HG03175 (cell line): ENCODE data around the gene ZNF681.
"Not testable (repeated sequence)": the region's sequence is repeated elsewhere in the genome, so short reads cannot be mapped to it uniquely, and the experiment has no call there.

Source experiments
- ATAC-seq: cut with Tn5 transposase; IDR thresholded peaks from one replicate; pipeline ENCODE4 v1.9.1; 2021; ENCODE audit warnings: mild to moderate bottlenecking, moderate library complexity; ENCODE audit not compliant: unreplicated experiment

ZNF681 gene

DNA sequence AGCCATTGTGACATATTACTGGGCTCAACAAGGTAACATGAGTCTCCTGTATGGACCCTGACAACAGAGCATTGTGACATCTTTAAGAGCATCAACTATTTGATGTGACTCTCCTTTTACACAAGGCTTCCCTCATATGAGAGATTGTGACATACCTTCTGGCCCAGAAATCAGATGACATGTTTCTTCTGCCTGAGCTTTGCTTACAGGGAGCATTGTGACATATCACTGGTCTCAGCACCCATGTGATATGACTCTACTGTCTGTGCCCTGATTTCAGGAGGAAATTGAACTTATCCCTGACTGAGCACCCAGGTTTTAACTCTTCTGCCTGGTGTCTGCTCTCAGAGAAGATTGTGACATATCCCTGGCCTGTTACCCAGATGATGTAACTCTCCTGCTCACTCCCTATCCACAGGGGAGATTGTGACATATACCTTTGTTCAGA, 15.9 kb upstream of the ZNF681 start:
- no peak for ATAC-seq

DNA sequence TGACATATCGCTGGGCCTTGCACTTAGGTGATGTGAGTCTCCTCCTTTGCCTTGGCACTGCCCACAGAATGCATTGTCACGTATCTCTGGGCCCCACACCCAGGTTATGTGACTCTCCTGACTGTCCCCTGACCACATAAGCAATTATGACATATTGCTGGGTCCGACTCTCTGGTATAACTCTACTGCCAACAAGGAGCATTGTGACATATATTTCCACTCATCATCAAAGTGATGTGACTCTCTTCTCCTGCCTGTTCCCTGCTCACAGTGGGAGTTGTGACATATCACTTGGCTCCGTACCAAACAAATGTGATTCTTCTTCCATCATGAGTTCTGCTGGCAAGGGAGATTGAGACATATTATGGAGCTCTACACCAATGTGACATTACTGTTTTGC, 15.4 kb upstream of the ZNF681 start:
- no peak for ATAC-seq

DNA sequence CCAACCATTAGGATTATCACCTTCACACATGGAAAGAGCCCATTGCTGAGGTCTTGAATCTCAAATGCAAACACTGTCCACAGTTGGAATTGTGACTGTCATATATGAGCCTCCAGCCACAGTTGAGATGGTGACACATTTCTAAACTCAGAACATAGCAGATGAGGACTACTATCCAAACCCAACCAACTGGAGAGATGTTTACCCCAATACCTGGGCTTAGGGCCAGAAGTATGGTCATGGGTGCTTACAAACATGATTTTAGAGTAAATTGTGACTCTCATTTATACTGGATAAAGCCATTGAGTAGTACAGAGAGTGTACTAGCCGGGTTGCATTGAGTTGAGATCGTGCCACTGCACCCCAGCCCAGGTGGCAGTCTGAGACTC, 14.0 kb upstream of the ZNF681 start:
- ATAC-seq = no peak

DNA sequence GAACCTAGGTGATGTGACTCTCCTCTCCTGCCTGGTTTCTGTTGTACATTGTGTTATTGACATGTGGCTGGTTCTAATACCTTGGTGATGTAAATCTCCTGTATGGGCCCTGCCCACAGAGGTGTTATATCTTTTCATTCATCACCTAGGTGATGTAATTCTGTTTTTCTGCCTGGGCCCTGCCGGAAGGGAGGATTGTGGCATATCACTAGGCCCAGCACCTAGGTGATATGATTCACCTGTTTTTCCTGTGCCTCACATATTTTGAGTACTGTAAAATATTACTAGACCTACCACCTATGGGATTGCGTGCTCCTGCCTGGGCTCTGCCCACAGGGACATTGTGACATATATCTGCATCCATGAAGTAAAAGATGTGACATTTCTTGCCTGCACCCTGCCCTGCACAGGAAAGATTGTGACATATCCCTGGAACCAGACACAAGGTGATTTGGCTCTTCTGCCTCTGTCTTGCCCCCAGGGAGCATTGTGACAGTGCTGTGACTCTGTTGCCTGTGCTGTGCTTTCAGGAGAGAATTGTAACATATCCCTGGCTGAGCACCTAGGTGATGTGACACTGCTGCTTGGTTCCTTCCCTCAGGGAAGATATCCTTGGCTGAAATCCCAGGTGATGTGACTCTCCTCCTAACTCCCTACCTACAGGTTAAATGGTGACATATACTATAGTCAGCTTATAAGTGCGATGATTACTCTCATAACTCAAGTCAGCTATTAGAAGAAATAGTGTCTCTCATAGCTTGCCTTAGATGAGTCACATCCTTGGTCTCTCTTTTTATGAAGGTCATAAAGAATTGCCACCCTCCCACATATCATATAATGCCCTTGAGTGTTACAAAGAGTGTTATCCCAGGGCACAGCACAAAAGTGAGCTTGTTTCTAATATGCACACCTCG, 13.3 kb upstream of the ZNF681 start:
- ATAC-seq = no peak

DNA sequence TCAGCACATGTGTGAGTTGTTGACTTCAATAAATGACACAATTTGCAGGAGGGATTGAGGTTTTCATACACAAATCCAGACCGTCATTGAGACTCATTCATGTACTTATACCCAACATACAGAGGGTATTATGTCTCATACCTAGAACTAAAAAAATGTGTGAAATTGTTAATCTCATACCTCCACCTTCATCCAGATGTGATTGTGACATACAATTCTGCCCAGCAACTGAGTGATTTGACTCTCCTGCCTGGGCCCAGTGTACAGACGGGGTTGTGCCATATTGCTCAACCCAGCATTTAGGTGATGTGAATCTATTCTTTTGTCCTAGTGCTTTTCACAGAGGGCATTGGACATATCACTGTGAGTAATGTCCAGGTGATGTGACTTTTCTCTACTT, 12.6 kb upstream of the ZNF681 start:
- no peak for ATAC-seq

DNA sequence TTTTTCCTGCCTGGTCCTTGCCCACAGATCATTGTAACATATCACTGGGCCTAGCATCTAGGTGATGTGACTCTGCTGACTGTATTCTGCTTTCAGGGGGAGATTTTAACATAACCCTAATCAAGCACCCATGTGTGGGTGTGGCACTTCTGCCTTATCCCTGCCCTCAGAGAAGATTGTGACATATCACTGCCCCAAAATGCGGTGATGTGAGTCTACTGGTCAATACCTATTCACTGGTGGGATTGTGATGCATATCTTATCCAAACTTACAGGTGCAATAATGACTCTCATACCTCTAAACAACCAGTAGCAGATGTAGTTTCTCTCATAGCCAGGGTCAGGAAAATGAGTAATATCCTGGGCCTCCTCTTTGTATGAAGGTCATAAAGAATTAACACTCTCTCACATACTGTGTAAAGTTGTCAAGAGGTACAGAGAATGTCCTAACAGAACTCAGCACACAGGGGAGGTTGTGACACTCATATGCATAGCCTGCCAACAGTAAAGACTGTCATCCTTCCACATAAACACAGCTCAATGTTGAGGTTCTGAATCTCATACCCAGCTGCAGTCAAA, 12.1 kb upstream of the ZNF681 start:
- no peak for ATAC-seq

DNA sequence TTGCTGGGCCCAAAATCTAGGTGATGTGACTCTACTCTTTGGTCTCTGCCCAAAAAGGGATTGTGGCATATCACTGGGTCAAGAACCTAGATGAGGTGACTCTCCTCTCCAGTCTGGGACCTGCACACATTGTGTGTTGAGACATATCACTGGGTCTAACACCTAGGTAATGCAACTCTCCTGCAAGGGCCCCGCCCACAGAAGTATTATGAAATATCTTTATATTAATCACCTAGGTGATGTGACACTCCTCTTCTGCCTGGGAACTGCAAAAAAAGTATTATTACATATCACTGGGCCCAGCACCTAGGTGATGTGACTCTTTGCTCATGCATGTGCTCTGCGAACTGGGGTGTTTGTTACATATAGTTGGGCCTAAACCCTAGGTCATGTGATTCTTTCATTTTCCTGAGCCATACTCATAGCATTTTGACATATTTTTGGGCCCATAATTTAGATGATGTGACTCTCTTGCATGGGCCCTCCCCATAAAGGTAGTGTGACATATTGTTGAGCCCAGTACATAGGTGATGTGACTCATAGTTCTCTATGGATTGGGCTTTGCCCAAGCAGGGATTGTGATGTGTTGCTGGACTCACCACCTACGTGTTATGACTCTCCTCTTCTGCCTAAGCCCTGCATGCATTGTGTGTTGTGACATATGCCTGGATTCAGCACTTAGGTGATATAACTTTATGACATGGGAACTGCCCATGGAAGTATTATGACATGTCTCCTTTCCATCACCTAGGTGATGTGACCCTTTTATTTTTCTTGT, 11.2 kb upstream of the ZNF681 start:
- ATAC-seq = no peak

DNA sequence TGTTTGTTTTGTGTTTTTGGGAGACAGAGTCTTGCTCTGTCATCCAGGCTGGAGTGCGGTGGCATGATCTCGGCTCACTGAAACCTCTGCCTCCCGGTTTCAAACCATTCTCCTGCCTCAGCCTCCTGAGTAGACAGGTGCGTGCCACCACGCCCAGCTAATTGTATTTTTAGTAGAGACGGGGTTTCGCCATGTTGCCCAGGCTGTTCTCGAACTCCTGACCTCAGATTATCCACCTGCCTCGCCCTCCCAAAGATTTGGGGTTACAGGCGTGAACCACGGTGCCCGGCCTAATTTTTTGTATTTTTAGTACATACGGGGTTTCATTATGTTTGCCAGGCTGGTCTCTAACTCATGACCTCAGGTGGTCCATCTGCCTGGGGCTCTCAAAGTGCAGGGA, 8.3 kb upstream of the ZNF681 start:
- no peak for ATAC-seq

DNA sequence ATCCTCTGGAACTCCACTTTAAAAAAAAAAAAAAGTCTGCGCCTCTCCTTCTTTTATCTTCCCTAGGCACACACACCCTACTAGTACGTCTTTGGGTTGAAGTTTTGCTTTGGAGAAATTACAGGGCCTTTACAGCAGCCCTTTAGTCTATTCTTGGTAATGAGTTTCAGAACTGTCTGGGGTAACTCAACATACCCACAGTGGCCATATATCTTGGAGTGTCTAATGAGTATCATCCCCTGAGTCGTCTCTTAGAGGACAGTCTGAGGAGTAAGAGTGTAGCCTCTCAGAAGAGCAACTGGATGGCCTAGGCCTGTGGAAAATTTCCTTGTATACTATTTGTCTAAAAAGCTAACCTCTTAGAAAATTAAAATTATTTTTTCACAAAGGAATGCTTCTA, 6.1 kb upstream of the ZNF681 start:
- no peak for ATAC-seq

DNA sequence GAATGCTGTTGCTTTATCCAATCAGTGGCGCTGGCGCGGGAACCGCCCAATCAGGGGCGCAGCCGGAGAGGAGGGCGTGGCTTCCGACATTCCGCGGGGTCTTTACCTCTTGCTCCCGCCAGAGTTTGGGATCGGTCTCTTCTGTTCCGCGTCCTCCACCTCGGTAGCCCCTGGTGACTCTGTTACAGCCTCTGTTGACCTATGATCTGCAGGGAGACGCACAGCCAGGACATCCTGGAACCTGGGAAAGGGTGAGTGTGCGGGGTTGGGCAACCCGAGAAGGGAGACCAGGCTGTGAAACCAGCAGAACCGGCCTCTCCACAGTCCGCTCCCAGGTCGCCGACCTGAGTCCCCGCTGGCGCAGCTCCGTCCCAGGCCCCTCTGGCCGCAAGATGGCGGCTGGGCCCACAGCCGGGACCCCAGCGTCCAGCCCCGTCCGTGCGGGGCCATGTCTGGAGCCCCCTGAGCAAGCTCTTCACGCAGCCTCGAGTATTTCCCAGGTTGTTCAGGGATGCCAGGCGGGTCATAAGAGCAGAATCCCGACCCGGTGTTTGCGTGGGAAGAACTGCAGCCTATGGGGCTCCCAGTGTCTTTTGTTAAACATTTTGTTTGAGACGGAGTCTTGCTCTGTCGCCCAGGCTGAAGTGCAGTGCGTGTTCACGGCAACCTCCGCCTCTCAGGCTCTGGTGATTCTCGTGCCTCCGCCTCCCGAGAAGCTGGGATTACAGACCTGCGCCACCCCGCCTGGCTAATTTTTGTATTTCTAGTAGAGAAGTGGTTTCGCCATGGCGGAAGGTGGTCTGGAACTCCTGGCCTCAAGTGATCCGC, 4.4 kb upstream of the ZNF681 start:
- peak; percentile 66 for ATAC-seq

DNA sequence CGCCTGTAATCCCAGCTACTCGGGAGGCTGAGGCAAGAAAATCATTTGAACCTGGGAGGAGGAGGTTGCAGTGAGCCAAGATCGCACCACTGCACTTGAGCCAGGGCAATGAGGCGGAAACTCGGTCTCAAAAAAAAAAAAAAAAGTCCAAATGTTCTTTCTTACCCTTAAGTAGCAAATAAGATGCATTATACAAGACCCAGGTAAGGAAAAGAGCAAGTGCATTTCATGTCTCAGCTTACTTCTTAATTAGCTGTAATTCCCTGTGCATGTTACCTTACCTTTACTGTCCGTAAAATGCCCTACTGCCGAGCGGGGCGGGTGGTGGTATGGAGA, 3.8 kb upstream of the ZNF681 start:
- no peak for ATAC-seq

DNA sequence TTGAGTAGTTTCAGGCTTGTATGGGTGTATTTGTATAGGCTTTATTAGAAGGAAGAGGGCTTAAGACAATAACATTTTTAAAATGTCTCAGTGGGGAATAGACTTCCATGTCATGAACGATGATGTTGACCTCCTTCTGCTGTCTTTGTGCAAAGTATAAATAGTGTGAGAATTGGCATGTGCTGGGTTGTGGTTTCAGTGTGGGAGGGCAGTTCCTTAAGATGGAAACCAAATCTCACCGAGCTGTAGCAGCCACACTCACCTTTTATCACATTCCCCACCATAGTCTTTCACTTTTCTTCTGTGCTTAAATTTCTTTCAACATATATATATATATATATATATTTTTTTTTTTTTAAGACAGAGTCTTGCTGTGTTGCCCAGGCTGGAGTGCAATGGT, 1.6 kb upstream of the ZNF681 start:
- not testable (repeated sequence) for ATAC-seq

DNA sequence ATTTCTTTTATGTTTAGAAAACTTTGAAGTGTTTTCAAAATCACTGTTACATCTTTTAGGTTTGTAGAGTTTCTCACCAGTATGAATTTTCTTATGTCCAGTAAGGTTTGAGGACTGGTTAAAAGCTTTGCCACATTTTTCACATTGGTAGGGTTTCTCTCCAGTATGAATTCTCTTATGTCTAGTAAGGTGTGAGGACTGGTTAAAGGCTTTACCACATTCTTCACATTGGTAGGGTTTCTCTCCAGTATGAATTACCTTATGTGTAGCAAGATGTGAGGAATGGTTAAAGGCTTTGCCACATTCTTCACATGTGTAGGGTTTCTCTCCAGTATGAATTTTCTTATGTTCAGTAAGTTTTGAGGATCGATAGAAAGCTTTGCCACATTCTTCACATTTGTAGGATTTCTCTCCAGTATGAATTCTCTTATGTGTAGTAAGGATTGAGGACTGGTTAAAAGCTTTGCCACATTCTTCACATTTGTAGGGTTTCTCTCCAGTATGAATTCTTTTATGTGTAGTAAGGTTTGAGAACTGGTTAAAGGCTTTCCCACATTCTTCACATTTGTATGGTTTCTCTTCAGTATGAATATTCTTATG, 15.0 kb downstream of the ZNF681 start:
- ATAC-seq = not testable (repeated sequence)

DNA sequence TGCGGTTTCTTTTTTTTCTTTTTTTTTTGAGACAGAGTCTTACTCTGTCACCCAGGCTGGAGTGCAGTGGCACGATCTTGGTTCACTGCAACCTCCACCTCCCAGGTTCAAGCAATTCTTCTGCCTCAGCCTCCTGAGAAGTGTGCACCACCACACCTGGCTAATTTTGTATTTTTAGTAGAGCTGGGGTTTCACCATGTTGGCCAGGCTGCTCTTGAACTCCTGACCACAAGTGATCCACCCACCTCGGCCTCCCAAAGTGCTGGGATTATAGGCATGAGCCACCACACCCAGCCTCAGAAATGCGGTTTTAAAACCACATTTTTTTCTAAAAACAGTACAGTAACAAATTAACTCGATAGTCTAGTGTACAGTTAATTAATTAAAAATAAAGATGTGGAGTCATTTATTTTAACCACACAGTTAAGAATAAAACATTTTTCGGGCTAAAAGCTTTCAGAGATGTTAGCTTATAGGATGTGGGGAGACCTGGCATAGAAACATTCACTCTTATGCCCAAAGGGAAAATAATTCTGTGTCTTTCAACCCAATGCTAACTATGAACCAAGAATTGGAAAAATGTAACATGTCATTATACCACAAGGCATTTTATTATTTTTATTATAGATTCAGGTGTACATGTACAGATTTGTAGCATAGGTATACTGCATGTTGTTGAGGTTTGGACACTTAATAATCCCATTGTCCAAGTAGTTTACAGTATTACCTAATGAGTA, 27.8 kb downstream of the ZNF681 start:
- not testable (repeated sequence) for ATAC-seq

DNA sequence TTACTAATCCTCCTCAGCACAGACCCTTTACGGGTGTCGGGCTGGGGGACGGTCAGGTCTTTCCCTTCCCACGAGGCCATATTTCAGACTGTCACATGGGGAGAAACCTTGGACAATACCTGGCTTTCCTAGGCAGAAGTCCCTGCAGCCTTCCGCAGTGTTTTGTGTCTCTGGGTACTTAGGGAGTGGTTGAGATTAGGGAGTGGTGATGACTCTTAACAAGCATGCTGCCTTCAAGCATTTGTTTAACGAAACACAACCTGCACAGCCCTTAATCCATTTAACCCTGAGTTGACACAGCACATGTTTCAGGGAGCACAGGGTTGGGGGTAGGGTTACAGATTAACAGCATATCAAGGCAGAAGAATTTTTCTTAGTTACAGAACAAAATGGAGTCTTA, 34.5 kb downstream of the ZNF681 start:
- not testable (repeated sequence) for ATAC-seq

DNA sequence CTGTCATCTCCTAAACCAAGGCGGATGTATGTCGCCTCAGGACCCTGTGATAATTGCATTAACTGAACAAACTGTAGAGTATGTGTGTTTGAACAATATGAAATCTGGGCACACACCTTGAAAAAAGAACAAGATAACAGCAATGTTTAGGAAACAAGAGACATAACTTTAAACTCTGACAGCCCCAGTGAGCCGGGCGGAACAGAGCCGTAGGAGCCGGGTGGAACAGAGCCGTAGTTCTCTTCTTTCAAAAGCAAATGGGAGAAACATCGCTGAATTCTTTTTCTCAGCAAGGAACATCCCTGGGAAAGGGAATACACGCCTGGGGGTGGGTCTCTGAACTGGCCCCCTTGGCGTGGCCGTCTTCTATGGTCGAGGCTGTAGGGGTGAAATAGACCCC, 39.9 kb downstream of the ZNF681 start:
- ATAC-seq = no peak

DNA sequence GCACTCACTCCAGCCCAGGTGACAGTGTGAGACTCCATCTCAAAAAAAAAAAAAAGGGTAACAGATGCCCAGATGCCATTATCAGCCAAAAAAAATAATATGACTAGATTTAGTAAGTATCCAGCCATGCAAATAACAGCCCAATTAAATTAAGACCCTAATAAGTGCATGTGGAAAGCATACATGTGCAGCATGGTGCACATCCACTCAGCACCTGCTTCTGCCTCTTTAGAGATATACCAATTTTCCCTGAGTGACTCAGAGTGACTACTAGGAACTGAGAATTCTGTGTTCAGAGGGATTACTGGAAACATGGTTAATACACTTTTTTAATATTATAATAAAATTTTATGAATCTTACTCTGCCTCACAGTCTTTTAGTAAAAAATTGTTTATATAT, 41.9 kb downstream of the ZNF681 start:
- ATAC-seq = no peak

DNA sequence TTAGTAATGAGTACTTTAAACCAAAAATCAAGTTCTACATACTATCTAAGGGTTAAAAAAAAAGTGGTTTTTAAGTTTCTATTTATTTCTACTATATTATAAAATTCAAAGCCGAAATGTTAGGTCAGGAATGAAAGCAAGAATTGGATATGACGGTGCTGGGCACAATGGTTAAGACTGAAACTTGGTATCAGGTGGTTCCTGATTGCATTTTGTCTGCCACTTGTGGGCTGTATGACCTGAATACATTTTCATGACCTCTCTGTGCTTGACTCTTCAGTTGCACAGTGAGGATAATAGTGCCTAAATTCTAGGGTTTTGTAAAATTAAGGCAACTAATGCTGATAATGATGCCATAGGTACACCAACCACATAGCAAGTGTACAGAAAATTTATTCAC, 49.3 kb downstream of the ZNF681 start:
- ATAC-seq = no peak

DNA sequence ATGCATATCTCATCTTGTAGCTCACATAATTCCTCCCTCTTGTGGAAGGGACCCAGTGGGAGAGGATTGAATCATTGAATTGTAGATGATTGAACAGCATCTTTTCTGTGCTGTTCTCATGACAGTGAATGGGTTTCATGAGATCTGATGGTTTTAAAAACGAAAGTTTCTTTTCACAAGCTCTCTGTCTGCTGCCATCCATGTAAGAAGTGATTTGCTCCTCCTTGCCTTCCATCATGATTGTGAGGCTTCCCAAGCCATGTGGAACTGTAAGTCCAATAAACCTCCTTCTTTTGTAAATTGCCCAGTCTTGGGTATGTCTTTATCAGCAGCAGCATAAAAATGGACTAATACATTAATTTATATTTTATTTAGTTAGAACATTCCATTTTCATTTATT, 52.0 kb downstream of the ZNF681 start:
- no peak for ATAC-seq

DNA sequence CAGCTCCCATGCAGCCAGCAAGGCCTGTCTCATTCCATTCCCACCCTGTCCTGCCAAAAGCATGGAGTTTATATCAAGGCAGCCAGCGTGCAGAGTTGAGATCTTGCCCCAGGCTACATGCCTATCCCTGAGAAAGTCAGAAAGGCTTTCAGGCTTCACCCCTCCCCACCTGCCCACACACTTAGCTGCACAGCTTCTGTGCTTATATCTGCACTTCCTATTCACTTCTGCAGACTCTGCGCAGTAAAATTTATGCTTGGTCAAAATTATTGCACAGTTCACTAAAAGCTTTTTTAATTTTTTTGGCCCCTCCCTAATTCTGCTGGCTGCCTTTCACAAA, 59.2 kb downstream of the ZNF681 start:
- no peak for ATAC-seq
